Measurements from ENCODE around the gene DRD2.

- TF ChIP-seq POLR2A (IDR thresholded peaks at IDR 0.05) (no peak), EP300 (IDR thresholded peaks at IDR 0.05) (no peak), CTCF (IDR thresholded peaks at IDR 0.05) (no peak)
Observed at GRCh38 chr11:113477321-113477720, 2.1 kb upstream of the DRD2 start.

Data from upper lobe of left lung (tissue), 4 donors.